Endothelial cell (in vitro differentiated cells): ENCODE data around the gene TSGA10. TPM values are rescaled to one million over a fixed set of nuclear protein-coding genes. Genes with fewer than 3 reads are reported as not detected.
"Not testable (repeated sequence)": the region's sequence is repeated elsewhere in the genome, so short reads cannot be mapped to it uniquely, and the experiment has no call there.

Experiments
- DNase-seq: peaks from one replicate; pipeline ENCODE4 v3.0.0; 2021; ENCODE audit warnings: low spot score
- H3K27ac Mint-ChIP-seq: one replicate; pipeline ENCODE4 v1.8.0; 2021; ENCODE audit warnings: mixed read lengths, inconsistent platforms; ENCODE audit not compliant: unreplicated experiment
- H3K27me3 Mint-ChIP-seq: one replicate; pipeline ENCODE4 v1.8.0; 2021; ENCODE audit warnings: mild to moderate bottlenecking, moderate library complexity, mixed read lengths, inconsistent platforms; ENCODE audit not compliant: unreplicated experiment
- H3K36me3 Mint-ChIP-seq: one replicate; pipeline ENCODE4 v1.8.0; 2021; ENCODE audit warnings: mild to moderate bottlenecking, low read depth, mixed read lengths, inconsistent platforms; ENCODE audit not compliant: unreplicated experiment
- H3K4me1 Mint-ChIP-seq: one replicate; pipeline ENCODE4 v1.8.0; 2021; ENCODE audit warnings: mild to moderate bottlenecking, mixed read lengths, inconsistent platforms; ENCODE audit not compliant: unreplicated experiment
- H3K4me3 Mint-ChIP-seq: one replicate; pipeline ENCODE4 v1.8.0; 2021; ENCODE audit warnings: mild to moderate bottlenecking, mixed read lengths, inconsistent platforms; ENCODE audit not compliant: unreplicated experiment
- H3K9me3 Mint-ChIP-seq: one replicate; pipeline ENCODE4 v1.8.0; 2021; ENCODE audit warnings: mixed read lengths, inconsistent platforms; ENCODE audit not compliant: unreplicated experiment
- CTCF ChIP-seq: fragments of 200-600 bp; sonication (generic); IDR thresholded peaks from one replicate; pipeline ENCODE4 v1.5.0; 2021; ENCODE audit warnings: antibody characterized with exemption; ENCODE audit not compliant: unreplicated experiment
- long read RNA-seq: library from polyadenylated mRNA; unstranded; transcript quantifications from one replicate; pipeline ENCODE4 v2.0.0, GENCODE V29; 2020; ENCODE audit not compliant: unreplicated experiment
- total RNA-seq: library from RNA; stranded (reverse); fragmentation: NEBNext Ultra II Directional; extraction: Animal tissue kit (Norgen Biotek cat#: 25700); gene quantifications from one replicate; pipeline ENCODE4 v1.2.1, GENCODE V29; 2021; ENCODE audit not compliant: unreplicated experiment

Gene TSGA10
- total RNA-seq, result 4.2 TPM
- long read RNA-seq, partial matches to known transcripts, result 0 of 2 reads
- long read RNA-seq, other reads (novel, unspliced or antisense), result 2 of 2 reads

- no peak for TF ChIP-seq CTCF
- H3K4me1 Mint-ChIP-seq, result peaks cover 16% of the 10 kb centered on the region
- DNase-seq, result peak; percentile 77
- peak within 1 kb of the TSS; percentile 94 for H3K4me3 Mint-ChIP-seq
- H3K27ac Mint-ChIP-seq, result peak within 1 kb of the TSS; percentile 82
- no peaks in the 10 kb centered on the region for H3K36me3 Mint-ChIP-seq
- peaks cover 5% of the 10 kb centered on the region for H3K27me3 Mint-ChIP-seq
- no peaks in the 10 kb centered on the region for H3K9me3 Mint-ChIP-seq
Observed at GRCh38 chr2:99154643-99155536, at the start of gene TSGA10, which contains the start of gene LIPT1. TSGA10 (minus strand) TSS chr2:99154942; CDS start chr2:99109439, 45,503 bp downstream. LIPT1 (plus strand) TSS chr2:99154967; CDS start chr2:99161958, 6,991 bp downstream.

GRCh38 chr2:99201959-99202678 is 47.4 kb upstream of the TSGA10 start:
- peaks cover 2% of the 10 kb centered on the region for H3K27me3 Mint-ChIP-seq
- no peaks in the 10 kb centered on the region for H3K4me1 Mint-ChIP-seq
- H3K9me3 Mint-ChIP-seq, result no peaks in the 10 kb centered on the region
- no peak overlapping the region for H3K27ac Mint-ChIP-seq
- no peak for DNase-seq
- TF ChIP-seq CTCF, result peak; percentile 58
- peaks cover 19% of the 10 kb centered on the region for H3K36me3 Mint-ChIP-seq
- peak overlapping the region; percentile 72 for H3K4me3 Mint-ChIP-seq

- Mint-ChIP-seq H3K9me3 (no peaks in the 10 kb centered on the region), H3K36me3 (peaks cover 12% of the 10 kb centered on the region), H3K4me1 (no peaks in the 10 kb centered on the region), H3K4me3 (no peak overlapping the region), H3K27ac (no peak overlapping the region), H3K27me3 (peaks cover 2% of the 10 kb centered on the region)
- no peak for TF ChIP-seq CTCF
- DNase-seq, result no peak
Observed at GRCh38 chr2:99200076-99200800, 45.5 kb upstream of the TSGA10 start.

- no peak for TF ChIP-seq CTCF
- H3K36me3 Mint-ChIP-seq, result peaks cover 12% of the 10 kb centered on the region
- no peak overlapping the region for H3K27ac Mint-ChIP-seq
- DNase-seq, result no peak
- no peaks in the 10 kb centered on the region for H3K9me3 Mint-ChIP-seq
- peaks cover 2% of the 10 kb centered on the region for H3K27me3 Mint-ChIP-seq
- no peaks in the 10 kb centered on the region for H3K4me1 Mint-ChIP-seq
- no peak overlapping the region for H3K4me3 Mint-ChIP-seq
Observed at GRCh38 chr2:99198103-99198841, 43.5 kb upstream of the TSGA10 start.

GRCh38 chr2:99192364-99192763 is 37.6 kb upstream of the TSGA10 start:
- not testable (repeated sequence) for H3K27ac Mint-ChIP-seq, H3K4me3 Mint-ChIP-seq, H3K27me3 Mint-ChIP-seq, DNase-seq, H3K4me1 Mint-ChIP-seq, H3K9me3 Mint-ChIP-seq
- peaks cover 19% of the 10 kb centered on the region for H3K36me3 Mint-ChIP-seq
